ENCODE results near the gene CNTNAP2.

CNTNAP2 gene

GRCh38 chr7:147428075-147428474 is 1311.5 kb downstream of the CNTNAP2 start:
- no peak for DNase-seq

DNA sequence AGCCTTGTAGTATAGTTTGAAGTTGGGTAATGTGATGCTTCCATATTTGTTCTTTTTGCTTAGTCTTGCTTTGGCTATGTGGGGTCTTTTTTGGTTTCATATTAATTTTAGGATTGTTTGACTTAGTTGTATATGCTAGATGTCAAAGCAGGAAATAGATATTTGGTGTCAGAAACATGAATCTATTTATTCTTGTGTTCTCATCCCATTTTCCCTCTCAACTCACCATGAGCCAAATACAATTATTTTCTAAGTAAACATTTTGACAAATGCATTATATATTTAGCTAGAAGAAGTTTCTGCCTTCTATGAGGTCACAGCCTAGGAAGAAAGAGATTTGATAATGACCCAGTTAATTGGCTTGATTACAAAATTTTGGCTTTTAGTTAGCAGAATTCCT is 1313.4 kb downstream of the CNTNAP2 start:
- no peak for DNase-seq

DNA sequence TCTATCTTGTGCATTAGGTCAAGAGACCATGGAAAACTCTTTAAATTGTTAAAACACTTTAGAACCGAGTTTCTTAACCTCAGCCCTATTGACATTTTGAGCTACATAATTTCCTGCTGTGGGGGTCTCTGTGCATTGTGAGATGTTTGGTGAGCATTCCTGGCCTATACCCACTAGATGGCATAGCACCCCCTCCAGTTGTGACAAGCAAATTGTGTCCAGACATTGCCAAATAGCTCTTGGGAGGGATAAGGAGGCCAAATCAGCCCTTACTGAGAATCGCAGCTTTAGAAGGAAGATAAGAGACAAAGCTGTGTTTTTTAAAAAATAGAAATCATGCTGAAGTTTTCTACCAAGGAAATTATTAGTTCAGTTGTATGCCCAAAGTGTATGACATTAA is 1315.5 kb downstream of the CNTNAP2 start:
- no peak for DNase-seq

GRCh38 chr7:147432576-147432975 is 1316.0 kb downstream of the CNTNAP2 start:
- no peak for DNase-seq

DNA sequence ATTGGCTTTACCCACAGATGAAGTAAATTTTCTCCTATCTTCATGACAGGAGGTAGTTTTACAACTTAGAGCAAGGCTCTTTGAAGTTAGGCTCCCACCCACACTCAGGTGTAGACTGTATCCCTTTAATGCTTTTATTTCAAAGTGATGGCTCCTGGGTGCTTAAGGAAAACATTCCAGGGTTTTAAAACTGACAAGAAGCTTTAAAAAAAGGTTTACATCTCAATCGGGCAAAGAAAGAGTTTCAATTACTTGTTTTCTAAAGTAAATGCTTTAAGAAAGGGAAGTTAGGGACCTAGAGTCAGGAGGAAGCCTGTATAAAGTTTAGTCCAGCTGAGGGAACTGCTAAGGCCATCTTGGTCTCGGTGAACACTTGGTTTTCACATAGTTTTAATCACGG is 1320.1 kb downstream of the CNTNAP2 start:
- no peak for DNase-seq

DNA sequence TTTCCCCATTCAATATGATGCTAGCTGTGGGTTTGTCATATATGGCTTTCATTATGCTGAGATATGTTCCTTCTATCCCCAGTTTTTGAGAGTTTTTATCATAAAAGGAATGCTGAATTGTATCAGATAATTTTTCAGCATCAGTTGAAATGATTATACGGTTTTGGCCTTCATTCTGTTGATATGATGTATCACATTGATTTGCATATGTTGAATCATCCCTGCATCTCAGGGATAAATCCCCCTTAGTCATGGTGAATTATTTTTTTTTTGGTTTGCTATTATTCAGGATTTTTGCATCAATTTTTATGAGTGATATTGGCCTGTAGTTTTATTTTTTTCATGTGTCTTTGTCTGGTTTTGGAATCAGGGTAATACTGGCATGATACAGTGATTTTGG is 1321.6 kb downstream of the CNTNAP2 start:
- DNase-seq: no peak

GRCh38 chr7:147443942-147444341 is 1327.3 kb downstream of the CNTNAP2 start:
- no peak for DNase-seq

GRCh38 chr7:147452816-147453215 is 1336.2 kb downstream of the CNTNAP2 start:
- DNase-seq: no peak

DNA sequence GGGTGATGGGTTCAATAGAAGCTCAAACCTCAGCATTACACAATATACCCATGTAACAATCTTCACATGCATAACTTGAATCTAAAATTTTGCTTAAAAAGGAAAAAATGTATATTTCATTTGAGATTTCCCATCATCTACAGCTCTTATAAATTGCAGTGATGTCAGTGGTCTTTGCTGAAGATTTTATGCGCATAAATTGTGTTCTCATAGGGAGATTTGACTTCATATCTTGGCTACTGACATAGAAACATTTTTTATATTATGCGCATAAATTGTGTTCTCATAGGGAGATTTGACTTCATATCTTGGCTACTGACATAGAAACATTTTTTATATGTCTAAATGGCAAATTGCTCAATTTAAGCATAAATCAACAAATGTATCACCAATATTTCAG is 1348.6 kb downstream of the CNTNAP2 start:
- no peak for DNase-seq

GRCh38 chr7:147472556-147472955 is 1356.0 kb downstream of the CNTNAP2 start:
- DNase-seq: no peak

DNA sequence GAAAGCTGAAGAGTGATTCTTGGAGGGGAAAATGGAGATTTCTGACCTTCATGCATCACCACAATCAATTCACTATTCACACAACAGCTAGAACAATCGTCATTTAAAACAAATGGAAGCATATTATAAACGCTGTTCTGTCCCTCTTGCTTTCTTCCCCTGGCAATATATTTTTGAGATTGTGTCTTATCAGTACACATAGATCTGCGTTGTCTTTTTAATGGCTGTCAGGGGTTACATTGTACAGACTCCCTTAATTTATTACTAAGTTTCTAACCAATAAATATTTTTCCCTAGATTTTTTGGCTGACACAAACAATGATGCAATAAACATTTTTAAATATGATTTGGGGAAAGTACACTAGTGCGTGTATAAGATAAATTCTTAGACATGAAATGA is 1358.3 kb downstream of the CNTNAP2 start:
- DNase-seq: no peak

- no peak for DNase-seq
Measured at GRCh38 chr7:147477526-147477925, 1360.9 kb downstream of the CNTNAP2 start.

DNA sequence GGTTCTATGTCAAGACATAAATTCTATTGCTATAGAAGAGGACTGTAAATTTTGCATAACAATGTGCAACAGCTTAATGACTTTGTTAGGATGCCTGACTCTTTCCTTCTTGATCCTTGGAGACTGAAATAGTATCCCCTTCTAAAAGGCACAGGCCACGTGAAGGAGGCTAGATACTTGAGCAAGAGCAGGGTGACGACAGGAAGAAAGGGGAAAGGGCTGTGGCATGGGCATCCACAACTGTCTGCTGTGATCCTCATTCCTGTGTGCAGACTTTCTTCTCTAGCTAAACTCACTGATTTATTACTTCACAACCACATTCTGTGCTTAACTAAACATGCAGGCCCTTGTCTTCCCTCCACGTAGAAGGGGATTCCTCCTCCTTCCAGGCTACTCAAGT is 1362.2 kb downstream of the CNTNAP2 start:
- no peak for DNase-seq

- DNase-seq: no peak
Measured at GRCh38 chr7:147483634-147484292, 1367.2 kb downstream of the CNTNAP2 start.

DNA sequence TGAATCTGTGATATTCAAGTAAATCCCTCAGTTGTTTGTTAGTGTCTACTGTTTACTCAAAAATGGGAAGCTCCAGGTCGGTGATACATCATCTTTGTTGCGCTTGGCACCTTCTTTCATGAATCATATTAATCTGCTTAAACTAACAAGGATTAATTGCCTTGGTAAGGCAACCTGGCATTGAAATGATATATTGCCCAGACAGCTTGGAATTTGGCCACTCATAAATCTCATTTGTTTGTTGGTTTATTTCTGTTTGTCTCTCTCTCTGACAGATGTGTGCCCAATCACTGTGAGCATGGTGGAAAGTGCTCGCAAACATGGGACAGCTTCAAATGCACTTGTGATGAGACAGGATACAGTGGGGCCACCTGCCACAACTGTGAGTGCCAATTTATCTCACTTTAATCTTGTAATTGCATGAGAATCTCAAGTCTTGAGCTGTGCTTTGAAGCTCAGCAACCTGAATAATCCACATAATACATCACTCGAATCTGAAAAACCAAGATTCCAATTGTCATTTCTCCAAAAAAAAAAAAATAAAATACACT is 1369.1 kb downstream of the CNTNAP2 start:
- DNase-seq: no peak

- no peak for DNase-seq
Measured at GRCh38 chr7:147492606-147493005, 1376.0 kb downstream of the CNTNAP2 start.

DNA sequence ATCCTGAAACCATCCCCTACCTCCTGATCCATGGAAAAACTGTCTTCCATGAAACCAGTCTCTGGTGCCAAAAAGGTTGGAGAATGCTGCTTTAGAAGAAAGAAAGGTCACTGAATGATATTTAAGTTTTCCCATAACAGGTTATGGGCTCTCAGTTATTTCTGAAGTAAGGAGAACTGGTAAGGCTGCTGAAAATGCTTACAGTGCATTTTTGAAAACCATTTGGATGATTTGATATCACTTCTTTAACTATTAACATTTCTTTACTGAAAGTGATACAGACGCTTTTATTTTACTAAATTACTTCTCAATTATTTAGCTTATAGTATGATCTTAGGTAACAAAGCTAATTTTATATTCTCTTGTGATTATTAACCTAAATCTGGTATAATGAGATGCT is 1379.6 kb downstream of the CNTNAP2 start:
- DNase-seq: no peak

DNA sequence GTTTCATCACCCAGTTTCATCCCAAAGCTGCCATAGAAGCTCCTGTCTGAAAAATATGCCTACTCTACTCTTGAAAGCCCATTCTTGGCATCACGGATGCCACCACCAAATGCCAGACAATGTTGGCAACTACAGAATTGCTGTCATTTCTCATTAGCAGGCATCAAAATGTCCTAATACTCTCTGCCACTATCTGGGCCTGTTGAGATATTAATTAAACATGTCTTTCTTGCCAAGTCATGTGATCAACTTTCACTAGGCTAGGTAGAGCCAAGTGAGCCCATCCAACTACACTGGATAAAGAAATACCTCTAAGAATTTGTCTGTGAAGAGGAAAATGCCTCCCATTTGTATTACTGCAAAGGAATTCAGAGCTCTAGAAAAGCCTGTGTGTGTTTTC is 1380.6 kb downstream of the CNTNAP2 start:
- DNase-seq: no peak

GRCh38 chr7:147498081-147498480 is 1381.5 kb downstream of the CNTNAP2 start:
- DNase-seq: no peak

GRCh38 chr7:147509035-147509501 is 1392.5 kb downstream of the CNTNAP2 start:
- DNase-seq: no peak

DNA sequence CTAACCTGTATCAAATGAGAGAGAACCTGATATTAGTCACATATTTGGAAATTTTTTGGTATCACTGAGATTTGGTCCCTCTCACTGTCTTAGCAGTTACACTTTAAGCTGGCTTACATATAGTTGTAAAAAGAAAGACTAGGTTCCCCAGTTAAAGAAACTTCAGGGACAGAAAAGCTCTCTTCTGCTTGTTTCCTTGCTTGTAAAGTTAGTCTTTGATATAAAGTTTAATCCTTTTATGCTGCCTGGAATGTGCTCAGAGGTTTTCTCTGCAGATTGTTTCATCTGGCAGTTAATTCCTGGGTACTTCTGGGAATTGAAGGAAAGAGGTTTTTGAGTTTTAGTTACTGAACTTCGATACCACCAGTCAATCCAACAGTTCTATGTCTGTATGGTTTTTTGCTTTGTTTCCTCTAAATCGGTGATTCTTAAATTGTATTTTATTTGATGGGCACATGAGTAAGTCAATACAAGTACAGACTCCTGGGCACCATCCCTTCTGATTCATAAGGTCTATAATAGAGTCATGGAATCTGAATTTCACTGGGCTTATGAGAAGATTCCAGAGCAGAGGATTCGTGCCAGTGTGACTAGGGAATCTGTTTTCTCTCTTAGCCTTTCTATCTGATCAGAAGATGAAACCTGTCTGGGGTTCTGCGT is 1393.1 kb downstream of the CNTNAP2 start:
- no peak for DNase-seq

- DNase-seq: no peak
Measured at GRCh38 chr7:147510201-147510542, 1393.6 kb downstream of the CNTNAP2 start.

DNA sequence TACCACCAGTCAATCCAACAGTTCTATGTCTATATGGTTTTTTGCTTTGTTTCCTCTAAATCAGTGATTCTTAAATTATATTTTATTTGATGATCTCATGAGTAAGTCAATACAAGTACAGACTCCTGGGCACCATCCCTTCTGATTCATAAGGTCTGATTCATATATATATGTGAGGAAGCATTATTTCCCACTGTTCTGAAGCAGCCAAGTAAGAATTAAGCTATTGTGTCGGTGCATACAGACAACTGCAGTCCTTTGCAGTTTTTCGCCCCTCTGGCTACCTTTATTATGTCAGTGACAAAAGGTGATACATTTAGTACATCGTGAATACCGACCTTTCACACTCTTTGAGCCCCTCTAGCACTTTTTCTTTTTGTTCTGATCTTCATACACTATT is 1394.3 kb downstream of the CNTNAP2 start:
- no peak for DNase-seq

- no peak for DNase-seq
Measured at GRCh38 chr7:147513451-147513850, 1396.8 kb downstream of the CNTNAP2 start.

DNA sequence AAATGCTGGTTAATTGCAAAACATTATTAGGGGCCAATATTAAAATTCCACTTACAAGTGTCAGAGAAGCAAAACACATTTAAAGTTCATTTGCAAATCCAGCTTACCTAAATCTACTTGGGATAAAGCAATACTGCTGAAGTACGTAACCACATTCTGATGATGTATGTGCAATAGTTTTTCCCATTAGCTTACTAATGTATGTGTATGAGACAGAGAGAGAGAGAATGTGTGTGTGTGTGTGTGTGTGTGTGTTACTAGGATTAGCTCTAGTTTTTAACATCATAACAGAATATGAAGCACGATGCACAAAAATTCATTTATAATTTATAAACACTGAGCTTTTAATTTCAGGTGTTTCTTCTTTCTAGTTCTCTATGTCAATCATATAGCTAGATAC is 1399.8 kb downstream of the CNTNAP2 start:
- no peak for DNase-seq
